ENCODE results near the gene LHFPL3. TPM values are rescaled to one million over a fixed set of nuclear protein-coding genes. Genes with fewer than 3 reads are reported as not detected.

Gene LHFPL3
- total RNA-seq, 1 donor from 2014 or later: not detected

GRCh38 chr7:104767113-104767512, 438.7 kb downstream of the LHFPL3 start:
- Mint-ChIP-seq H3K27ac (no peak overlapping the region), H3K4me1 (no peaks in the 10 kb centered on the region), H3K36me3 (ENCODE audit: low read depth) (no peaks in the 10 kb centered on the region), H3K9me3 (peaks cover 2% of the 10 kb centered on the region), H3K4me3 (no peak overlapping the region), H3K27me3 (peaks cover 3% of the 10 kb centered on the region)
- ATAC-seq (ENCODE audit: low read depth): no peak
- POLR2A ChIA-PET: no interaction called here
- CTCF ChIA-PET: no interaction called here
- intact Hi-C loops (cut with micrococcal nuclease): no loop called here
- TF ChIP-seq CTCF (IDR thresholded peaks at IDR 0.05): no peak
- no peak for DNase-seq

- Mint-ChIP-seq H3K27ac (no peak overlapping the region), H3K27me3 (peaks cover 3% of the 10 kb centered on the region), H3K4me1 (no peaks in the 10 kb centered on the region), H3K4me3 (no peak overlapping the region), H3K9me3 (peaks cover 2% of the 10 kb centered on the region), H3K36me3 (ENCODE audit: low read depth) (no peaks in the 10 kb centered on the region)
- POLR2A ChIA-PET: no interaction called here
- intact Hi-C loops (cut with micrococcal nuclease): no loop called here
- no peak for DNase-seq
- ATAC-seq (ENCODE audit: low read depth): no peak
- TF ChIP-seq CTCF (IDR thresholded peaks at IDR 0.05): no peak
- CTCF ChIA-PET: no interaction called here
Measured at GRCh38 chr7:104767826-104768536, 439.6 kb downstream of the LHFPL3 start.

- no peak for TF ChIP-seq CTCF (IDR thresholded peaks at IDR 0.05)
- H3K27ac Mint-ChIP-seq: no peak overlapping the region
- intact Hi-C loops (cut with micrococcal nuclease): no loop called here
- H3K27me3 Mint-ChIP-seq: peaks cover 3% of the 10 kb centered on the region
- H3K4me1 Mint-ChIP-seq: no peaks in the 10 kb centered on the region
- ChIA-PET POLR2A (no interaction called here), CTCF (no interaction called here)
- H3K4me3 Mint-ChIP-seq: no peak overlapping the region
- DNase-seq: no peak
- no peak for ATAC-seq (ENCODE audit: low read depth)
- H3K36me3 Mint-ChIP-seq (ENCODE audit: low read depth): no peaks in the 10 kb centered on the region
- peaks cover 2% of the 10 kb centered on the region for H3K9me3 Mint-ChIP-seq
Measured at GRCh38 chr7:104772405-104773345, 444.3 kb downstream of the LHFPL3 start.

- ChIA-PET POLR2A (no interaction called here), CTCF (no interaction called here)
- TF ChIP-seq CTCF (IDR thresholded peaks at IDR 0.05): no peak
- no peak for ATAC-seq (ENCODE audit: low read depth)
- Mint-ChIP-seq H3K4me3 (no peak overlapping the region), H3K36me3 (ENCODE audit: low read depth) (no peaks in the 10 kb centered on the region), H3K9me3 (peaks cover 2% of the 10 kb centered on the region), H3K4me1 (no peaks in the 10 kb centered on the region), H3K27me3 (peaks cover 3% of the 10 kb centered on the region), H3K27ac (no peak overlapping the region)
- DNase-seq: no peak
- intact Hi-C loops (cut with micrococcal nuclease): no loop called here
Measured at GRCh38 chr7:104773796-104774195, 445.4 kb downstream of the LHFPL3 start.

- Mint-ChIP-seq H3K4me1 (no peaks in the 10 kb centered on the region), H3K4me3 (no peak overlapping the region), H3K27ac (no peak overlapping the region), H3K36me3 (ENCODE audit: low read depth) (no peaks in the 10 kb centered on the region), H3K9me3 (no peaks in the 10 kb centered on the region), H3K27me3 (no peaks in the 10 kb centered on the region)
- intact Hi-C loops (cut with micrococcal nuclease): no loop called here
- DNase-seq (no peak), ATAC-seq (ENCODE audit: low read depth) (no peak)
- CTCF ChIA-PET: no interaction called here
- POLR2A ChIA-PET: no interaction called here
- TF ChIP-seq CTCF (IDR thresholded peaks at IDR 0.05): no peak
Measured at GRCh38 chr7:104775531-104775930, 447.1 kb downstream of the LHFPL3 start.
